Ovary (tissue), 3 donors: ENCODE measurements around the gene CHN2.

Source experiments
- CTCF ChIP-seq, 3 donors: fragments of 450-650 bp in 2 of 3; fragments of 200-600 bp in 1 of 3; IDR thresholded peaks; one replicate each; pipeline versions ENCODE4 v1.5.1 to v1.8.0; 2016 to 2022; ENCODE audit warnings: antibody characterized with exemption in 3 of 3, mild to moderate bottlenecking in 1 of 3
- EP300 ChIP-seq: sonication (generic); formaldehyde crosslinking; IDR thresholded peaks from one replicate; pipeline ENCODE4 v1.6.1; 2017; ENCODE audit warnings: antibody characterized with exemption
- POLR2A ChIP-seq: fragments of 450-650 bp; IDR thresholded peaks from one replicate; pipeline ENCODE4 v1.6.1; 2017; ENCODE audit warnings: antibody characterized with exemption, mild to moderate bottlenecking, moderate library complexity
- donor health status: DM: no; HTN: no; CAD: no.

- TF ChIP-seq CTCF (IDR thresholded peaks at IDR 0.05) (no peak), EP300 (no peak), POLR2A (no peak)
These were observed 15.2 kb downstream of the CHN2 start for GRCh38 chr7:29209745-29210144.
